Inflammatory macrophage treated with lipopolysaccharide for 4 hours (primary cell): ENCODE results near the gene ARHGAP36.

Experiments
- DNase-seq: peaks from one replicate; pipeline ENCODE4 v3.0.0-alpha.2; 2020

The ARHGAP36 gene

DNA sequence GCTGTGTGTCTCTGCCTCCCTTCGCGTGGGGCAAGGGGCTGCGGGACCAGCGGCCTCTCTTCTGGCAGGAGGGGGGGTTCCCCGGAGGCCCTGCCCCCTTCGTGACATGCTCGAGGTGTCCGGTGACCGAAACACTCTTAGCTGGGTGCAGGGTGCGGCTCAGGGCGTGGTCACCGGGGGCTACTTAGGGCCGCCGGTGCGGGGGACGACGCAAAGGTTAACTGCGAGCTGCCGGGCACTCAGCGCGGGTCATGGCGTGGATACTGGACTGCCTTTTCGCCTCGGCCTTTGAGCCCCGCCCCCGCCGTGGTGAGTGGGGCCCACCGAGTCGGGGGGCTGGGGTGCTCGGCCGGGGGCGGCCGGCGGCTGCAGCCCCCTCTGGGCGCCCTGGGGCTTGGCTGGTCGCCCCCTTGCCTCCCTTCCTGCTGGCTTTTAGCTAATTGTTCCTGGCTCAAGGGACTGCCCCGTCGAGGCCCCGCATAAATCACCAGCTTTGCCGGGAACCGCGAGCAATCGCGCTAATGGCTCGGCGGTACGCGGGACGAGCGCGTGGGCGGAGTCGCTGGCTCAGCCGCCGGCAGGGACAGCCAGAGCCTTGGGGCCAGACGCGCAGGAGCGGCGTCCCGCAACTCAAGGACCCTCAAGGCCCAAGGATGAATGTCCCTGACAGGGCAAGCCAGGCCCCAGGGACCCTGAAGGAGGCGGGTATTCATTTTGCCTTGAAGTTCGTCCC lies at the start of gene ARHGAP36:
ARHGAP36 (plus strand) TSS at position 211 of the 733 bp plus-strand sequence. CDS start 23,320 bp downstream, outside the sequence.
- DNase-seq = no peak

DNA sequence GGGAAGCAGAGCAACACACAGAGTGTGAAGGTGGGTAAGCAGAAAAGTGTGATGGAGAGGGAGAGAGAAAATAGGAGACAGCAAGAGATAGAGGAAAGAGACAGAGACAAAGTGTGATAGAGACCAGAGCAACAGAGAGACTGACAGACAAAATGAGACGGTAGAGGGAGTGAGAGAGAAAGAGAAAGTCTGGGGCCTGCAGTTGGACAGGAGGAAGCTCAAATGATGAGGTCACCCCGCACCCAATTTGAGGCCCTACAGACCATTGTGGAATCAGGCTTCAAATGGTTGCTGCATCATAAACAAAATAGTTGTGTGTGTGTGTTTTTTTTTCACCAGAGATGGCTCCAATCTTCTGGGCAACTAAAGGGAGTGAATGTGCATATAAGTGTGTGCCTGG lies 48.0 kb upstream of the ARHGAP36 start:
- no peak for DNase-seq

DNA sequence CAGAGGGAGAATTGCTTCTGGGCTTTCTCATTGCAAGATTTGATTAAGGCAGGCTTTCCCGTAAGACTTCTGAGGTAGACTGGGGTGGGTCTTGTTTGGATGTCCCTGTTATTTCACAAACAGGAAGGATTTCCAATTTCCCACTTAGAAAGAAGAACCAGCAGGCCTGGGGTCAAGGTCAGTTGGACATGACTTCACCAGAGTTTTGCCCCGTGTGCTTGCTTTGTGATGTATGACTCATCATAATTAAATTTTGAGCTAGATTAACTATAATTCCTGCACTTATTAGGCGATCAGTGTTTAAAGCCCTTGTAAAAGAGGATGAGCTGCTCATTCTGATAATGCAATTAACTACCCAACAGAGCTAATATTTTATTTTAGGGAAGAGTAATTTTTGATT lies 32.8 kb upstream of the ARHGAP36 start:
- DNase-seq = no peak

GRCh38 chrX:131032354-131033230 lies 25.6 kb upstream of the ARHGAP36 start:
- no peak for DNase-seq

- DNase-seq = no peak
These were observed 24.1 kb upstream of the ARHGAP36 start for GRCh38 chrX:131034063-131034462.

- DNase-seq = no peak
These were observed 17.4 kb upstream of the ARHGAP36 start for GRCh38 chrX:131040781-131041180.

- DNase-seq = no peak
These were observed 16.5 kb upstream of the ARHGAP36 start for GRCh38 chrX:131041667-131042066.

DNA sequence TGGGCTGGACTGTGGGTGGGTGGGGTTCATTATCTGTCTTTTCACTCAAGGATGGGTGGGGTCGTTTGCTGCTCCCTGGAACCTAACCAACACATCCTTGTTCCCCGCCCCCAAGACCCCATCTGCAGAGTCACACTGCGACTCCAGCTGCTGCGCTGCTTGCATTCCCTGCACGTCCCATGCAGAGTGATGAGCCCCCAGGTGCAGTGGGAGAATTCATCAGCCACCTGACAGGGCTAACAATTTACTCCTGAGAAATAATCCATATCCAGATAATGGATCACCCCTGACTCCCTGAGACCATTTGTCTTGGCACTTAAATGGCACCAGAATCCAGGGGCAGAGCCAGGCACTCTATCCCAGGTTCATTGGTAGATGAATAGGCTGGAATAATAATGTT lies 12.4 kb upstream of the ARHGAP36 start:
- no peak for DNase-seq

DNA sequence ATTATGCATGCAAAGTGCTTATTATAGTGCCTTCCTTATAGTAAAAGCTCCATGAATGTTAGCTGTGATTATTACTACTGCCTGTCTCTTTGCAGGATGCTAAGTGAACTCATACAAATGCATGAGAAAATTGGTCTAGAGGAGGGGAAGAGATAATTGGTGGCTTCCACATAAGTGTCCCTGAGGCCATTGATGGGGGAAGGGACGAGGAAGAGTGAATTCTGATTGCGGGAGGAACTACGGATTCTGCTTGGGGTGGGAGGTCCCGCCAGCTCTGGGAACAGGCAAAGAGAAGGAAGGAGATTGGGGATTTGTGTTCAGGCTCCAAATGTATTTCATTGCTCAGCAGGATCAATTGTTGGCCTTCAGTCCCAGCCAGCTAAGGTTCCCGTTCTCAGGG lies 11.6 kb upstream of the ARHGAP36 start:
- DNase-seq = no peak

GRCh38 chrX:131047180-131047579 lies 11.0 kb upstream of the ARHGAP36 start:
- no peak for DNase-seq

GRCh38 chrX:131053076-131053475 lies 5.1 kb upstream of the ARHGAP36 start:
- no peak for DNase-seq

- no peak for DNase-seq
These were observed 3.2 kb upstream of the ARHGAP36 start for GRCh38 chrX:131054906-131055305.

- DNase-seq = no peak
These were observed 440 bp upstream of the ARHGAP36 start for GRCh38 chrX:131057706-131058105.

- DNase-seq = no peak
These were observed 1.1 kb downstream of the ARHGAP36 start for GRCh38 chrX:131059246-131059645.

DNA sequence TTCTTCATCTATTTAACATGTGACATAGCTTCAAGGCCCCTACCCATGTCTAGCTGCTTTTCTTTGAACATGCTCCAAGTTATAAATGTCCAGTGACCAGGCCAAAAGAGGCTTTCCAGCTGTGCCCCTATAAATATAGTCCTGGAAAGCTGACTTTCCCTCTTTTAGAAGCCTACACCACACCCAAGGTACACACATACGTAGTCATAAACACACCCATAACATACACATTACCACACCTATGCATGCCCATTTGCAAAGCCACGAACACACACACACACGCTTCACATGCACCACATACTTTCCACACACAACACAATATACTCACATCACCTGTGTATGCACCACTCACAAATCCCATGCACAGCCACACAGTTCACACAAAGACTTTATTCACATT lies 2.0 kb downstream of the ARHGAP36 start:
- no peak for DNase-seq

DNA sequence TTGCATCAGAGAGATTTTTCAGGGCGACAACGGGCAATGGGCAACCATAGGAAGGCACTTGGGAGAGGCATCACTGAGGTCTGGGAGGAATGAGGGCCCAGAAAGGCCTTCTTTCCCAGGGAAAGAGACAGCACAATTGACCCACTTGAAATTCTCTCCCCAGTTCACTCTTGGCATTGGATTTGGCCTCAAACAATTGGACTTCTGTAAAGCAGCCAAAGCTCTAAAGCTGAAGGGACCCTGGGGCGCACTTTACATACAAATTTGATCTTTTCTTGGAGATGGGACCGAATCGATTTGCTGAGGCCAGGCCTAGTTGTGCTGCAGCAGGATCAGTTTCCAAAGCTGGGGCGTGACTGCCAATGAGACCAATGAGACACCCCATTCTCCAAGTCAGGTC lies 3.2 kb downstream of the ARHGAP36 start:
- no peak for DNase-seq

DNA sequence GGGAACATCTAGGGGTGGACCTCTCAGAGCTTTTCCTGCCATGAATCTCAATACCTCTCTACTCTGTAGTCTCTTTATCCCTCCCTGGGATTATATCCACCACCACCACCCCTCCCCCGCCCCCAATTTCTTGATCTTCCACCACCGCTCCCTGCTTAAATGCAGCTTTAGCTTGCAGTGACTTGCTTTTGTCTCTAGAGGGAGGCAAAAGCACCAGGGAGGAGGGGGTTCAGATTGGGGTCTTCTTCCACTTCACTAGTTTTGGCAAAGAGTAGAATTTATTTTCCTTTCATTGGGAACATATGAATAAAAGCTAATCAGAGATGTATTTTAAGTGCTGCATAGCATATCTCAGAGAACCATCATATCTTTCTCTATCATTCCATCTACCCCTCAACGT lies 5.5 kb downstream of the ARHGAP36 start:
- DNase-seq = no peak

DNA sequence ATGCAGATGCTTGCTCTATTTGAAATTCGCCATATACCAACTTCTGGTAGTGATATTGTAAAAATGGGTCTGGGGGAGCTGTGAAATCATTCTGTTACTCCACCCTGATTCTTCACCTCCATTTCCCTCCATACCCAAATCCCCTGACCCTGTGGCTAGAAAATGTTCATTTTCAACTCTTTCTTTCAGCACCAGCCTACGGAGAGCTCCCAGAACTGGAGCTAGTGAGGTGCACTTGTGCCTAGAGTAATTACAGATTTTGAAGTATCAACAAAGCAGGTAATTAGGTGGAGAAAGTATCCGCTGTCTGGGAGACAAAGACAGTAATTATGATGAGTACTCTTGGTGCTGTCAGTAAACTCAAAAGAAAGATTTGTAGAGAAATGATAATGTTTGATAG lies 8.1 kb downstream of the ARHGAP36 start:
- DNase-seq = no peak

DNA sequence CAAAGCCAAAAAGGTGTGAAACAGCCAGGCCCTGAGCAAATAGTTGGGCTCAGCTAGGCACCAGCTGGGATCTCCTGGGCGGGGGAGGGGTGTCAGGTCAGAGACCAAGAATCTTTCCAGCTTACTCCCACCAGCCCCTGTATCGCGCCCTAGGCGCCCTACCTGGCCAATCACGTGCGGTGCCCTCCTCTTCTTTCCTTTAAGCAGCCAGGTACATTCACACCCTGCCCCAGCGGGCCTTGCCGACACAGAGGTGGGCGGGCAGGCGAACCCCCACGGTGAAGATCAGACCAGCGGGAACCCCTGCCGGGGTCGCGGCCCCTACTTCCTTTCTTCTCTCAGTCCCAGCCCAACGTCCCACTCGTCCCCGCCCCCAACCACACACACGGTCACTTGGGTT lies 9.1 kb downstream of the ARHGAP36 start:
- DNase-seq = no peak

DNA sequence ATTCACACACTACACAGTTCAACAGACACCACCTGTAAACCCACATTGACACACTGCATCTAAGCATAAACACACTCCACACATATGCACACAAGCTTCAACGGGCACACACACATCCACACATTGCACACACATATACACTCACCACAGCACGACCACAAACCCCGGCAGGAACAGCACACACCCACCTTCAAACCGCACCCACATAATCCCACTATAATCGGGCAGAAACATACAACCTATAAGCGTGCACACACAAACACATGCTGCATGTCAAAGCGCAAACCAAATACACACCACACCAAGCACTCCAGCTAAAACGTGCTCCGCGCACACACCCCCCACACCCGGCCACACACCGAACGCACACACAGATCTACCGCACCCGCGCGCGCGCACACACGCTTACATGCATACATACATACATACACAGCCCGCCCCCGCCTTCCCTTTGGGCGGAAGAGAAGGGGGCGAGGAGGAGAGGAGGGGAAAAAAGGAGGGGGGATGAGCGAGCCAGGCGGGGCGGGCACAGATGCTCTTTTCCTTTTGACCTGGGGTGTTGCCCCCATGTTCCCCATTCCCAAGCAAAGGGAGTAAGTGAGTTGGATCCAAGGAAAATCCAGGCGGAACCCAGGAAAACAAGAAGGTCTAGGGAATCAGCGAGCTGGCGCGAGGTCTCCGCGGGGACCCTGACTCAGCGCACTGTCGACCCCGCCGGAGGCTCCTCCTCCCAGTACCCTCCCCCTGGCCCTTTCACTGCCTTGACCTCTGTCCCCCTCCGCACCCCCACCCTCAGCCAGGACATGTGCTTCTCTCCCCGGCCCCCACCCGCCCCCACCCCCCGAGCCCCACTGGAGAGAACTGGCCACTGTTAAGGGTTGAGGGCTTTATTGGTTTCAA lies 9.9 kb downstream of the ARHGAP36 start:
- DNase-seq = no peak

DNA sequence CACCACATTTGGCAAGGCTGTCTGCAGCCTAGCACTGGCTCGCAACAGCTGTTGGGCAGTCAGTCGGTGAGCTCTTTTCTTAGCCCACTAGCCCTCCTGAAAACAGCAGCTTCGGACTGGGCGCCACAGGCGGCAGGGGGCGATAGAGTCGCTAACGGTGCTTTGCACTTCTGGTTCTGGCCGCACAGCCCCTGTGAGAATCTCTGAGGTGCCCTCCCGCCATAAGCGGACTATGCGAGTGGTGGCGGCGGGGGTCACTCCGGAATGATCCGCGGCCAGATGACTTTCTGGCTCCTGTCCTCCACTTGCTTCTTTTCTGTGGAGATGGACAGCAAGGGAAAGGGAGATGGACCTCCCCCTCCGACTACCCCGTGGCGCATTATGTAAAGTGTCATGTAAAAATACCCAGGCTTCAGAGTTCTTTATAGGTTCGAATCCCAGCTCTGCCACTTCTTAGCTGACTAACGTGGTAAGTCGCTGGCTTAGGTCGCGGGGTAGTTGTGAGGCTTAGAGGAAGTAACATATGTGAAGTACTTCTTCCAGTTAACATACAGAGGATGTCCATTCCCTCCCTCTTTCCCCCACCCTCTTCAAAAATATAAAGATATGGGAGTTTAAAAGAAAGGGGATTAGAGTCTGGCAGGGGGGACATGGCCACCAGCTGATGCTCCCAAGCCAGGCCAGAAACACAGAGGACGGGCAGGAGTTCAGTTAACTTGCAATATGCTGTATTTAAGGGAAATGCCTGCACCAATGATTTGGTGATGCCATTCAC lies 11.0 kb downstream of the ARHGAP36 start:
- DNase-seq = no peak

DNA sequence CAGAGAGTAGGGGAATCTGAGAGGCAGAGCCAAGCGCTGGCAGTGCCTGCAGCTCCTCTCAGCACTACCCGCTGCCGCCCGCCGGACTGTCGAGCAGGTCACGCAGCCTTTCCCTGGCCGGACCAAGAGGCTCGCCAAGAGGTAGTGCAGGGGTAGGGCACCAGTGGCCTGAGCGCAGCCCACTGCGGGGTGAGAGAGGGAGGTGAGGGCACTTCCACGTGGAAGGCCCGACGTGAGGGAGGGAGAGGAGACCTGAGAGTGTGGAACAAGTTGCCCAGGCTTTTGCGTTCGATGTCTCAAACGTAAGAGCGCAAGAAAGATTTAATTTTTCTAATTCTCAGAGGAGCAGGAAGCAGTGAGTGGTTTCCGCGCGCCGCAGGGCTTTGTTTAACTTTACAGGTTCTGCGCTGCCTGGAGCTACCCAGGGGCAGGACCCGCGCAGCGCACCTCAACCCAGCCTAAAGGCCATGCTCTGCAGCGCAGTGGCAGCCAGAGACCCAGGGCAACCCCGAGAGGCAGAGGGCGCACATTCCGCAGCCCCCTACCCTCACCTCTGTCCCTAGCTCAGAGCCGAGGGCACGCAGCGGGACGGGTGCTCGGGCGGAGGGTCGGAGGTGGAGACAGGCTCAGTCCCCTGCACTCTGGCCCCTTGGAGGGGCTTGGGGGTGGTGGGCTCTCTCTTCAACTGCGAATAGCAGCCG lies 14.9 kb downstream of the ARHGAP36 start:
- DNase-seq = no peak
